ENCODE data around the gene ADAM15. TPM values are rescaled to one million over a fixed set of nuclear protein-coding genes. Genes with fewer than 3 reads are reported as not detected.

Gene ADAM15
- total and polyA plus RNA-seq, 2 of the 8 experiments (the other 6 are each of a cell fraction or from before 2014, with no cell fraction given), result 32.9 to 37.6 TPM

GRCh38 chr1:155035936-155036335, 15.2 kb upstream of the ADAM15 start:
- Histone ChIP-seq H3K4me3 (ENCODE audit: extremely low read depth in 1 of 4, insufficient read depth in 2 of 4, low read depth in 3 of 4, low read length in 4 of 4) (no peak overlapping the region), H3K9ac (replicated peaks in 1 of 4; ENCODE audit: extremely low read depth in 1 of 4, low read depth in 3 of 4, low read length in 3 of 4) (no peak overlapping the region), H4K8ac (ENCODE audit: extremely low read depth, insufficient read depth, low read length) (no peak overlapping the region), H2BK5ac (ENCODE audit: low read depth, low read length) (no peak overlapping the region), H3K79me1 (ENCODE audit: low read depth, low read length) (no peaks in the 10 kb centered on the region), H4K5ac (ENCODE audit: insufficient read length, low read depth, low read length) (no peak overlapping the region), H3K27ac (ENCODE audit: low read depth, low read length) (no peak overlapping the region), H4K91ac (replicated peaks; ENCODE audit: insufficient read length, low read length) (no peak overlapping the region), H3K4me2 (ENCODE audit: insufficient read depth in 1 of 2, low read depth in 2 of 2, low read length in 2 of 2) (no peak overlapping the region), H2BK15ac (ENCODE audit: low read length) (no peak overlapping the region), H2BK20ac (ENCODE audit: low read length) (no peak overlapping the region), H3K36me3 (ENCODE audit: control insufficient read depth in 2 of 4, insufficient read depth in 4 of 4, low read length in 3 of 4) (no peaks in the 10 kb centered on the region), H3K56ac (replicated peaks; ENCODE audit: insufficient read length, low read depth, low read length) (no peak overlapping the region), H3K27me3 (replicated peaks in 1 of 4; ENCODE audit: control insufficient read depth in 3 of 4, extremely low read depth in 1 of 4, insufficient read depth in 3 of 4, low read length in 3 of 4) (peaks cover 0 to 2% (median 0%) of the 10 kb centered on the region in 4 experiments; a peak in 2 of 7 replicates), H3K14ac (ENCODE audit: insufficient read length) (no peak overlapping the region), H3K23me2 (ENCODE audit: low read depth, low read length) (no peaks in the 10 kb centered on the region), H3K79me2 (ENCODE audit: control insufficient read depth in 1 of 2, insufficient read depth in 2 of 2, low read length in 2 of 2) (no peaks in the 10 kb centered on the region), H2AK5ac (ENCODE audit: low read depth, low read length) (no peak overlapping the region), H2BK12ac (ENCODE audit: low read depth, low read length) (no peak overlapping the region), H3K23ac (ENCODE audit: insufficient read length) (no peak overlapping the region), H3K18ac (ENCODE audit: extremely low read depth, low read length) (no peak overlapping the region), H2AFZ (ENCODE audit: low read length) (no peak overlapping the region), H3K4ac (replicated peaks; ENCODE audit: insufficient read length, low read depth, low read length) (no peak overlapping the region), H3K4me1 (replicated peaks in 1 of 4; ENCODE audit: control insufficient read depth in 3 of 4, insufficient read depth in 4 of 4, low read length in 3 of 4) (no peaks in the 10 kb centered on the region), H4K20me1 (replicated peaks in 1 of 2; ENCODE audit: control insufficient read depth in 1 of 2, insufficient read depth in 2 of 2, low read length in 2 of 2) (no peaks in the 10 kb centered on the region), H3K9me3 (ENCODE audit: insufficient read depth in 2 of 2, low read depth in 1 of 2, low read length in 1 of 2) (no peaks in the 10 kb centered on the region), H2BK120ac (replicated peaks; ENCODE audit: low read depth, low read length) (no peak overlapping the region)
- DNase-seq (ENCODE audit: low read depth in 1 of 2, low spot score in 2 of 2), result no peak
- CTCF ChIA-PET (ENCODE audit: partially characterized antibody), result interaction anchor here (1.2 to 20.3 kb wide), 3 partner anchors 8 to 21 kb away, joined by 3 to 354 read pairs (median 76); no protein-coding TSS in a partner anchor
- POLR2A ChIA-PET (ENCODE audit: partially characterized antibody), result interaction anchor here (8.8 kb wide), 1 partner anchor 16 kb away, joined by 60 read pairs; no protein-coding TSS in a partner anchor
- FAIRE-seq, result no peak
- 74% methylated on average over 2 of the region's 2 CpGs; no CpG with 5 or more reads in 1 of the 2 experiments for WGBS, 2 experiments (ENCODE audit: extremely low coverage in 1 of 2, insufficient coverage in 1 of 2, insufficient read length in 1 of 2, insufficient replicate concordance in 2 of 2, low coverage in 1 of 2, low lambda C conversion rate in 2 of 2, missing lambda C conversion rate in 1 of 2)
- TF ChIP-seq RAD21 (IDR thresholded peaks at IDR 0.05 in 1 of 2, conservative IDR thresholded peaks at IDR 0.05 in 1 of 2; ENCODE audit: low read depth in 2 of 2, low read length in 2 of 2), result no peak
- TF ChIP-seq MAX (IDR thresholded peaks at IDR 0.05), result no peak
- TF ChIP-seq SRF (IDR thresholded peaks at IDR 0.05; ENCODE audit: low read depth, low read length), result no peak
- no peak for TF ChIP-seq CHD2 (IDR thresholded peaks at IDR 0.05; ENCODE audit: low read length)
- TF ChIP-seq TAF7 (optimal IDR thresholded peaks at IDR 0.05; ENCODE audit: borderline replicate concordance, low read depth, low read length), result no peak
- TF ChIP-seq SP1 (IDR thresholded peaks at IDR 0.05; ENCODE audit: low read depth, low read length), result no peak
- no peak for TF ChIP-seq FOSL1 (IDR thresholded peaks at IDR 0.05; ENCODE audit: insufficient read depth, low read depth, low read length)

Data from H1 (cell line).